HT-29 (cell line): ENCODE results near the gene SEPTIN12. TPM values are rescaled to one million over a fixed set of nuclear protein-coding genes. Genes with fewer than 3 reads are reported as not detected.

ENCODE experiments used
- DNase-seq: peaks from one replicate; pipeline ENCODE4 v3.0.0-alpha.2; 2015; ENCODE audit warnings: low spot score
- small RNA-seq: library from RNA; depleted of rRNA; stranded (forward); fragments of <200 nt; gene quantifications from one replicate; pipeline ENCODE3, GENCODE V24; 2014
- total RNA-seq: library from RNA; depleted of rRNA; stranded (reverse); fragments of >200 nt; shearing (Covaris generic); gene quantifications from 2 replicates; pipeline ENCODE4 v1.2.3, GENCODE V29; 2014; rRNA removed

Gene SEPTIN12
- total RNA-seq, 1 experiment from 2014 or later, result not detected

DNA sequence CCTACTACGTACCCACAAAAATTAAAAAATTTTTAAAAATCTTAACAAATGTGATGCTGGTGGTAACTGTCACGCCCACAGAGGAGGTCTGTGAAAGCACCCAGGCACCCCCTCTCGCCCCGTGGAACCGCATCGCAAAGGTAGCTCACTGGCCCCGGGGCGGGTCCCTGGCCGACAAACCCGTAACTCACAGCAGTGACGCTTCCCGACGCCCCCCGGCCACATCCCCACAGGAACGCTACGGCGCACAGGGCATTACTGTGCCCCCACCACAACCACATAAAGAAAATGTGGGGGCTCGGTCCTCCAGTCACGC, 54.4 kb downstream of the SEPTIN12 start:
- no peak for DNase-seq

DNA sequence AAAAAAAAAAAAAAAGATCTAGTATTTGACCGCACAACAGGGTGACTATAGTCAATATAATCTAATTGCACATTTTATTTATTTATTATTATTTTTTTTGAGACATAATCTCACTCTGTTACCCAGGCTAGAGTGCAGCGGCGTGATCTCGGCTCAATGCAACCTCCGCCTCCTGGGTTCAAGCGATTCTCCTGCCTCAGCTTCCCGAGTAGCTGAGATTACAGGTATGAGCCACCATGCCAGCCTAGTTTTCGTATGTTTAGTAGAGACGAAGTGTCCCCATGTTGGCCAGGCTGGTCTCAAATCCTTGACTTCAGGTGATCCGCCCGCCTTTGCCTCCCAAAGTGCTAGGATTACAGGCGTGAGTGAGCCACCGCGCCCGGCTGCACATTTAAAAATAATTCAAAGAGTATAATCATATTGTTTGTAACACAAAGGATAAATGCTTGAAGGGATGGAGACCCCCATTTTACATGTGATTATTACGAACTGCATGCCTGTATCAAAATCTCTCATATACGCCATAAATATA, 54.9 kb downstream of the SEPTIN12 start:
- DNase-seq, result peak; percentile 7

DNA sequence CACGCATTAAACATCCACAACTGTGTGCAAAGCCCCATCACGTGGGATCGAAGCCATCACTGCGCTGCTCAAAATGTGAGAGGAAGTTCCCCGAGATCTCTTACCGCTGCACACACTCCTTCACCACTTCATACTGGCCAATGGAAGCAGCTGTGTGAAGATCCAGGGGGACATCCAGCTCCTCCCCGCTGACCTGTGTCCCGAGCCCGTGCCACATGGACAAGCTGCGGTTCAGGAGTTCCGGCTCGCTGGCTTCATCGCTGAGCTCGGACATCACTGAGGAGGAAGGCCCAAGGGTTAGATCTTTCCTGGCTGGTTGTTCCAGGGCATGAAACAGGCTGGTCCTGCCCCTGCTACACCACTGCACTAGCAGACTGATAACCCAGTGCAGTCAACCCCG, 58.3 kb downstream of the SEPTIN12 start:
- DNase-seq, result no peak

DNA sequence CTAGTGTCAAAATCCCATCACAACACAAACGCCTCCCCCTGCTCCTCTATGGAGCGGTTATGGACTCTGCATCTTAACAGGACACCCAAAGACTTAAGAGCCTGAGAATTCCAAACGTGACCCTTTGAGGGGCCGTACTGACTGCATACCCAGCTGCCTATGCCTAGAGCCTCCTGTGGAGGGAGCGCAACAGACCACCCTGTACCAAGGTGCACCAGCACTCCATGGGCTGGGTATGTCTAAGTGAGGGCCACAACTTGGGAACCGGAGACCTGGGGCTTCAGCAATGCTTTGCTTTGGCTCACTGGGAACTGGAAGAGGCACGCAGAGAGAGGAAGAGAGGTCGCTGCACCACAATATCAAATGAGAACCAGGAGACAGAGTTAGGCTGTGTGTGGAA, 59.5 kb downstream of the SEPTIN12 start:
- DNase-seq, result no peak

Small RNAs within 50 kb of the gene (small RNA-seq; reads per million reads assigned to genes)
- gene RF00017, result not detected

Other genes starting within 250 kb of the SEPTIN12 start
- gene CDIP1, start 249.6 kb downstream of the SEPTIN12 start, total RNA-seq, result not detected in 2 replicates
- not detected in 2 replicates for gene C16orf96, start 232.0 kb downstream of the SEPTIN12 start, total RNA-seq
- gene UBALD1, start 173.5 kb downstream of the SEPTIN12 start, total RNA-seq, result 58.0 and 83.0 TPM in 2 replicates
- 27.4 and 31.3 TPM in 2 replicates for gene MGRN1, start 163.5 kb downstream of the SEPTIN12 start, total RNA-seq
- 81.9 and 82.4 TPM in 2 replicates for gene NUDT16L1, start 94.8 kb downstream of the SEPTIN12 start, total RNA-seq
- gene ANKS3, start 54.1 kb downstream of the SEPTIN12 start, total RNA-seq, result 27.2 and 29.7 TPM in 2 replicates
- 2.5 and 5.8 TPM in 2 replicates for gene DNAAF8, start 53.8 kb downstream of the SEPTIN12 start, total RNA-seq
- 17.7 and 30.4 TPM in 2 replicates for gene ZNF500, start 21.2 kb downstream of the SEPTIN12 start, total RNA-seq
- 282 and 291 TPM in 2 replicates for gene SMIM22, start 7.0 kb upstream of the SEPTIN12 start, total RNA-seq
- 66.0 and 85.8 TPM in 2 replicates for gene ROGDI, start 14.3 kb upstream of the SEPTIN12 start, total RNA-seq
- 46.2 and 54.7 TPM in 2 replicates for gene GLYR1, start 58.9 kb upstream of the SEPTIN12 start, total RNA-seq
- gene UBN1, start 59.1 kb upstream of the SEPTIN12 start, total RNA-seq, result 34.6 and 35.1 TPM in 2 replicates
- 56.5 and 58.1 TPM in 2 replicates for gene PPL, start 148.8 kb upstream of the SEPTIN12 start, total RNA-seq
- gene SEC14L5, start 170.0 kb upstream of the SEPTIN12 start, total RNA-seq, result 0.08 TPM in 1 of 2 replicates, not detected in the other
- gene NAGPA, start 245.6 kb upstream of the SEPTIN12 start, total RNA-seq, result 30.5 and 34.7 TPM in 2 replicates